ENCODE measurements around the gene SLC6A17. TPM values are rescaled to one million over a fixed set of nuclear protein-coding genes. Genes with fewer than 3 reads are reported as not detected.

The SLC6A17 gene
- total RNA-seq, 2 experiments from 2014 or later, result 0.05 to 0.18 TPM

DNA sequence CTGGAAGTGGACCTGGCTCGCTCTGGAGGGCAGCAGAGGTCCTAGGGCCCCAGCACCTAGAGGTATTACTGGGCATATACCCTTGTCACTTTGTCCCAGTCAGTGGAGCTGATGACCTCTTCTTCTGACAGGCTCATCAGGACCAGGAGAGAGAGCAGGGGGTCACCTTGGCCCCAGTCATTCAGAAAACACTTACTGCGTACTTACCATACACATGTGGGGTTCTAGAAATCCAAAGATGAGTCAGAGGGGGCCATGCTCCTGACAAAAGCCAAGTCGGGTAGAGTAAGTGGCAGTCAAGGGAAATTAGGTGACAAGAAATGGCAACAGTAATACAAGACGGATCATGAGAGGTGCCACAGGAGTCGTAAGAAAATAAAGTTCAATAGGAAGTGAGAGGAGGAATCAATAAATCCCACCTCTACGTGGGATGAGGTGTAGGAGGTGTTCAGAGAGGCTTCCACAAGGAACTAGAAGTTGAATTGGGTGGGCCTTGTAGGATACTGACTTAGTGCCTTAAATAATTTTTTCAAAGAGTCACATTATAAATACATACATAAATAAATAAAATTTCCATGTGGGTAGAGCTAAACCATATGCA, 66.7 kb downstream of the SLC6A17 start:
- intact Hi-C loops (cut with micrococcal nuclease), result no loop called here
- H3K9me3 Mint-ChIP-seq, result no peaks in the 10 kb centered on the region
- H3K4me1 Mint-ChIP-seq (ENCODE audit: low read depth), result peaks cover 40% of the 10 kb centered on the region
- TF ChIP-seq, protein P1, sequence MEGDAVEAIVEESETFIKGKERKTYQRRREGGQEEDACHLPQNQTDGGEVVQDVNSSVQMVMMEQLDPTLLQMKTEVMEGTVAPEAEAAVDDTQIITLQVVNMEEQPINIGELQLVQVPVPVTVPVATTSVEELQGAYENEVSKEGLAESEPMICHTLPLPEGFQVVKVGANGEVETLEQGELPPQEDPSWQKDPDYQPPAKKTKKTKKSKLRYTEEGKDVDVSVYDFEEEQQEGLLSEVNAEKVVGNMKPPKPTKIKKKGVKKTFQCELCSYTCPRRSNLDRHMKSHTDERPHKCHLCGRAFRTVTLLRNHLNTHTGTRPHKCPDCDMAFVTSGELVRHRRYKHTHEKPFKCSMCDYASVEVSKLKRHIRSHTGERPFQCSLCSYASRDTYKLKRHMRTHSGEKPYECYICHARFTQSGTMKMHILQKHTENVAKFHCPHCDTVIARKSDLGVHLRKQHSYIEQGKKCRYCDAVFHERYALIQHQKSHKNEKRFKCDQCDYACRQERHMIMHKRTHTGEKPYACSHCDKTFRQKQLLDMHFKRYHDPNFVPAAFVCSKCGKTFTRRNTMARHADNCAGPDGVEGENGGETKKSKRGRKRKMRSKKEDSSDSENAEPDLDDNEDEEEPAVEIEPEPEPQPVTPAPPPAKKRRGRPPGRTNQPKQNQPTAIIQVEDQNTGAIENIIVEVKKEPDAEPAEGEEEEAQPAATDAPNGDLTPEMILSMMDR (IDR thresholded peaks at IDR 0.05), result no peak
- ATAC-seq (peak; percentile 57), DNase-seq (peak; percentile 28)
- ChIA-PET POLR2A (no interaction called here), CTCF (interaction anchor here (1.4 to 6.6 kb wide), 4 partner anchors 9 to 279 kb away, joined by 4 to 37 read pairs (median 14); no protein-coding TSS in a partner anchor)
- peaks cover 3% of the 10 kb centered on the region for H3K36me3 Mint-ChIP-seq (ENCODE audit: low read depth)
- no peak overlapping the region for H3K4me3 Mint-ChIP-seq
- H3K27me3 Mint-ChIP-seq, result no peaks in the 10 kb centered on the region
- H3K27ac Mint-ChIP-seq, result no peak overlapping the region

DNA sequence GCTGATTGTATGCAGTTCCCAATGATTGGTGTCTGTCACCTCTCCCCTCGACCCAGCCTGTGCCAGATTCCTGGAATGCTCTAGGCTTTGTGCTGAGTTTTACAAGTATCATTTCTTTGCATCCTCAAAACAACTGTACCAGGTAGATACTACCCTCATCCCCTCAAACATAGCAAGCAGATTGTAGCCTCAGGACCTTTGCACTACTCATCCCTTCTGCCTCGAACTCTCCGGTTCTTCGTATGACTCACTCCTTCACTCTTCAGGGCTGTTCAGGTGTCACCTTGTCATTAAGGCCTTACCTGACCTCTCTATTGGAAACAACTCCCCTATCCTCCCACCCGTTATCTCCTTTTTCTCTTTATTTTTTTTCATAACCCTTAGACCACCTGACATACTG, 67.8 kb downstream of the SLC6A17 start:
- DNase-seq, result no peak
- Mint-ChIP-seq H3K27ac (no peak overlapping the region), H3K27me3 (no peaks in the 10 kb centered on the region), H3K4me3 (no peak overlapping the region), H3K9me3 (no peaks in the 10 kb centered on the region), H3K36me3 (ENCODE audit: low read depth) (no peaks in the 10 kb centered on the region), H3K4me1 (ENCODE audit: low read depth) (peaks cover 33% of the 10 kb centered on the region)
- ATAC-seq, result no peak
- TF ChIP-seq, protein P1 (IDR thresholded peaks at IDR 0.05), result no peak
- intact Hi-C loops (cut with micrococcal nuclease), result no loop called here
- POLR2A ChIA-PET, result interaction anchor here (0.9 kb wide), 1 partner anchor 120 kb away, joined by 5 read pairs; no protein-coding TSS in a partner anchor
- CTCF ChIA-PET, result interaction anchor here (1.4 to 2.9 kb wide), 2 partner anchors 11 to 278 kb away, joined by 4 to 15 read pairs; no protein-coding TSS in a partner anchor

DNA sequence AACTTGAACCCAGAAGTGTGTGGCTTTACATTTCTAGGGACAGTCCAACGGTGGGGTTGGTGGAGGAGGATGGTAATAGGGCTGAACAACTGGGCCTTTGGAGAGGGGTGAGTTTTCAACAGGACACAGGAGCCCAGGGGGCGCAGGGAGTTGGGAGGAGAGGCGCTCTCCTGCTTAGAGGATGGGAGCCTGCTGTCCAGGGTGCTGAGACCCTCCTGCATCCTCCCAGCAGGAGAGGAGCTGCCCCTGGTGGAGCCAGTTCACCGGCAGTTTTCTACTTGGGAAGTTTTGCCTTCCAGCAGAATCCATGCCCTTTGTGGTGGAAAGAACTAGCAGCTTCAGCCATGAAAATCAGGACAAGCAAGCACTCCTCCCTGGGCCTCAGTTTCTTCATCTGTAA, 68.4 kb downstream of the SLC6A17 start:
- Mint-ChIP-seq H3K4me1 (ENCODE audit: low read depth) (peaks cover 27% of the 10 kb centered on the region), H3K27me3 (no peaks in the 10 kb centered on the region), H3K4me3 (no peak overlapping the region), H3K36me3 (ENCODE audit: low read depth) (peaks cover 3% of the 10 kb centered on the region), H3K9me3 (no peaks in the 10 kb centered on the region), H3K27ac (no peak overlapping the region)
- CTCF ChIA-PET, result interaction anchor here (0.8 to 2.7 kb wide), 2 partner anchors 10 to 277 kb away, joined by 3 to 19 read pairs; partner anchors contain the start of gene KCNC4
- POLR2A ChIA-PET, result interaction anchor here (0.9 kb wide), 1 partner anchor 119 kb away, joined by 5 read pairs; no protein-coding TSS in a partner anchor
- intact Hi-C loops (cut with micrococcal nuclease), result no loop called here
- DNase-seq, result no peak
- TF ChIP-seq, protein P1 (IDR thresholded peaks at IDR 0.05), result no peak
- no peak for ATAC-seq

DNA sequence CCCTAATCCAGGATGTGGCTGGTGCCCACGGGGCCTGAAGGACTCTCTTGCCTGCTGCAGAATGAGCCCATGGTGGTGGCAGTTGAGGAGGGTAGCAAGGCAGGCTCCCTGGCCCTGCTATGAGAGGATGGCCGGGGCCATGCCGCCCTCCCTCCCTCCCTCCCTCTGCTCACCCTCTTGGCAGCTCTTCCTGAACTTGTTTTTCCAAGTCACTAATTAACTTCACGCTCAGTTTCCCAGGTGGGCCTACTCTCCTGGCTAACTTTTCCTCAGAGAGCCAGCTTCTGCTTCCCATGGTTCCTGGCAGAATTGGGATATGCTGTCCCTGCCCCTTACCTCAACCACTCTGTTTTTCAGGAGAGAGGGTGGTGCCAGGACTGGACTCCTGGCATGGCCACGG, 70.0 kb downstream of the SLC6A17 start:
- ChIA-PET POLR2A (no interaction called here), CTCF (interaction anchor here (1.2 to 2.7 kb wide), 3 partner anchors 11 to 17 kb away, joined by 3 to 19 read pairs (median 5); partner anchors contain the start of gene KCNC4)
- DNase-seq (no peak), ATAC-seq (no peak)
- Mint-ChIP-seq H3K27ac (no peak overlapping the region), H3K4me3 (no peak overlapping the region), H3K9me3 (no peaks in the 10 kb centered on the region), H3K36me3 (ENCODE audit: low read depth) (peaks cover 8% of the 10 kb centered on the region), H3K27me3 (no peaks in the 10 kb centered on the region), H3K4me1 (ENCODE audit: low read depth) (peaks cover 15% of the 10 kb centered on the region)
- TF ChIP-seq, protein P1 (IDR thresholded peaks at IDR 0.05), result no peak
- intact Hi-C loops (cut with micrococcal nuclease), result no loop called here

DNA sequence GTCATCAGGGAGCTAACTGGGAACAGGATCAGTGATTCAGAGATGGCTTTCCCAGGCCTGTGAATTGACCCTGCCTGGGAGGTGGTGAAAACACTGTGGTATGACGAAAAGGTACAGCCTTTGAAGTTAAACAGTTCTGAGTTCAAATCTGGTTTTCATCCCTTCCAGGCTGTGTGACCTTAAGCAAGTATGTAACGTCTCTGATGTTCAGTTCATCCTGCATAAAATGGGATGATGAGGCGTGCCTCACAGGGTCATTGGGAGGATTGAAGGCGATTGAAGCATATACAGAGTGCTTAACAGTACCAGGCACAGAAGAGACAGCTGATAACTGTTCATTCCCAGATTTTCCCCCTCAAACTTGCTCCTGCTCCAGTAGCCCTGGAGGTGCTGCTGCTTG, 70.8 kb downstream of the SLC6A17 start:
- H3K27ac Mint-ChIP-seq, result no peak overlapping the region
- intact Hi-C loops (cut with micrococcal nuclease), result no loop called here
- no peaks in the 10 kb centered on the region for H3K27me3 Mint-ChIP-seq
- DNase-seq, result no peak
- no peak overlapping the region for H3K4me3 Mint-ChIP-seq
- peaks cover 8% of the 10 kb centered on the region for H3K36me3 Mint-ChIP-seq (ENCODE audit: low read depth)
- peaks cover 9% of the 10 kb centered on the region for H3K4me1 Mint-ChIP-seq (ENCODE audit: low read depth)
- H3K9me3 Mint-ChIP-seq, result no peaks in the 10 kb centered on the region
- ChIA-PET POLR2A (no interaction called here), CTCF (interaction anchor here (2.2 to 2.7 kb wide), 2 partner anchors 12 to 18 kb away, joined by 5 to 19 read pairs; partner anchors contain the start of gene KCNC4)
- ATAC-seq, result no peak
- TF ChIP-seq, protein P1 (IDR thresholded peaks at IDR 0.05), result no peak

All from activated CD8-positive, alpha-beta T cell treated with anti-CD3 and anti-CD28 coated beads for 36 hours (primary cell).